HK-2 (cell line): Measurements from ENCODE around the gene STK16.
"Not testable (repeated sequence)": the region's sequence is repeated elsewhere in the genome, so short reads cannot be mapped to it uniquely, and the experiment has no call there.

Experiments used
- DNase-seq: peaks from one replicate; pipeline ENCODE4 v3.0.0-alpha.2; 2018; ENCODE audit not compliant: unreplicated experiment

The STK16 gene, protein sequence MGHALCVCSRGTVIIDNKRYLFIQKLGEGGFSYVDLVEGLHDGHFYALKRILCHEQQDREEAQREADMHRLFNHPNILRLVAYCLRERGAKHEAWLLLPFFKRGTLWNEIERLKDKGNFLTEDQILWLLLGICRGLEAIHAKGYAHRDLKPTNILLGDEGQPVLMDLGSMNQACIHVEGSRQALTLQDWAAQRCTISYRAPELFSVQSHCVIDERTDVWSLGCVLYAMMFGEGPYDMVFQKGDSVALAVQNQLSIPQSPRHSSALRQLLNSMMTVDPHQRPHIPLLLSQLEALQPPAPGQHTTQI

DNA sequence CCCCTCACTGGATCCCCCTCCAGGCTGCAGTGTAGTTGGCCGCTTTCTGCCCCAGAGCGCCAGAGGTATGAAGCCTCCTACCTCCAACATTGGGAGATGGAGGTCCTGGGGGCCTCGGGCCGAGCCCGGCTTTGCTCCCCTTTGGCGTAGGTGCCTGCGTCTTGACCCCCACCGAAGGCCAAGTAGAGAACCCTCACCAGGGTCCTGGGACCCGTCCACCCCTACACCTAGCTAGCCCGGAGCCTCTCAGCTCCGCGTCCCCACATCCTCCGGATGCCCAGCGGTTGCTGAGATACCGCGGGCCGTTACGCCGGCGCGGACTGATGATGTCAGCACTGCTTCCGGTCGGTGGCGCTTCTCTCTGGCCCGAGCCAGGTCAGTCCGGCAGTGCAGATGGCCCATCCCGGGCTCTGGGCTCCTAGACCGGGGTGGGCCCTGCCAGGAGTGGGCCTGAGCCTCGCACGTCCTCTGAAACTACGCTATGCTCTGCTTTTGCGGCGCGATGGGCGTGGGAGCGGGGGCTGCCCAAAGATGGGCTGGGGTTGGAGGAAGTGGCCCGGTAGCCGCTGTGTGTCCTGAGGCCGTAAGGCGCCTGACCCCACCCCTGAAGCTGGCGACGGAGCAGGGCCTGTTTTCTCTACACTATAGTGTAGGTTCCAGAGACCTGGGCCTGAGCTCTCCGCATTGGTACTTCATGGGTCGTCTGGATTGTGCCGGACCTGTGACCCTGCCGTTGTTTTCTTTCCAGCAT, at the start of gene STK16, which contains the start of gene GLB1L:
Gene STK16, plus strand, starts transcription at position 332 of the 751 bp plus-strand sequence. CDS start 521 bp downstream, outside the sequence.
Gene GLB1L, minus strand, starts transcription at position 297 of the 751 bp plus-strand sequence. CDS start 1,871 bp downstream, outside the sequence.
- peak; percentile 95 for DNase-seq

DNA sequence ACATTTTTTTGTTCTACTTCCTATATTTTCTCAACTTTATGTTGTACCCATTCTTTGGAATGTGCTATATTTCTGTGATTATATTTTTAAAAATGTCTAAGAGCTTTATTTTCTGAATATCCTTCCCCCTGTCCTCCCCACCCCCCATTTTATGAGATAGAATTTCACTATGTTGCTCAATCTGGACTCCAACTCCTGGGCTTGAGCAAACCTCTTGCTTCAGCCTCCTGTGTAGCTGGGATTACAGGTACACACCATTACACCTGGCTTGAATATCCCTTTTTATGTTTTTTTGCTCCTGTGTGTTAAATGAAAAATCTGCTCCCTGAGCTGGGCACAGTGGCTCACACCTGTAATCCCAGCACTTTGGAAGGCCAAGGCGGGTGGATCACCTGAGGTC, 47.9 kb upstream of the STK16 start:
- DNase-seq, result no peak

DNA sequence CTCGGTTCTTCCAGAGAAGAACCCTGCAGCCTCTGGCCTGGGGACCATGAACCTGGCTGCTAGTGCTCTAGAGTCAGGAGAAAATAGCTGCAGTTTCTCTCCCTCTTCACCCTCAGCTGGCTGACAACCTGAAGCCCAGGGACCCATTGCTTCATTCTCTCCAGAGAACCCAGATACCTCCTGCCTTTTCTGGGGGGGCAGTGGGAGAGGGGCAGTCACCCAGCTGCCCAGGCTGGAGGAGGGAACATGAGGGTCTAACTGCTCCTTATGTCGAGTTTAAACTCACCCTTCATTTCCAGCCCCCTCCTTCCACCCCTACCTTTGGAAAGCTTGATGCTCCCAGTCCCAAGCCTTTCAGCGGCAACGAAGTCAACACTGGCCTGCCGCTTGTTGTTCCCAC, 46.3 kb upstream of the STK16 start:
- no peak for DNase-seq

DNA sequence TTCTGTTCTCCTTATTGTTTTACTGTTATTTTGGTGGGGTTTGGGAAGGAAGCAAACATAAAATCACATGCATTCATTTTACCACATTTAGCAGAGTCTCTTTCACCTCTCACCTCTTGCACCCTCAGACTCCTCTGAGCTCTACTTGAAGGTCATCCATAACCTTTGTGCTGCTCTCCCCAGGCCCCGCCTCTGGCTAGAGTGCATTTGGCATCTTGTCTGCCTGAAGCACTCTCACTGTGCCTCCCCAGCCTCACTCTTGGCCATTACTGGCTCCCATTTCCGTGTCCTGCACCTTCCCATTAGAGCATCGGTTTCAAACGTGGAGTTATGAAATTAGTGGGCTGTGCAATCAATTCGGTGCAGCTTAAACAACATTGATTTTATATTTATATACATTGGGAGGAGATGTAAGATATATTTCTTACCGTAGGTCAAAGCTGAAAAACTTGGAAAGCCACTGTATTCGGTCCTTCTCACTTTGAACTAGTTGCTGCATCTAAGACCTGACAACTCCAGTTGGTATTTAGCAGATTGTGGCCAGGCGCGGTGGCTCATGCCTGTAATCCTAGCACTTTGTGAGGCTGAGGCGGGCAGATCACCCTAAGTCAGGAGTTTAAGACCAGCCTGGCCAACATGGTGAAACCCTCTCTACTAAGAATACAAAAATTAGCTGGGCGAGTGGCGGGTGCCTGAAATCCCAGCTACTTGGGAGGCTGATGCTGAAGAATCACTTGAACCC, 45.6 kb upstream of the STK16 start:
- DNase-seq, result no peak

DNA sequence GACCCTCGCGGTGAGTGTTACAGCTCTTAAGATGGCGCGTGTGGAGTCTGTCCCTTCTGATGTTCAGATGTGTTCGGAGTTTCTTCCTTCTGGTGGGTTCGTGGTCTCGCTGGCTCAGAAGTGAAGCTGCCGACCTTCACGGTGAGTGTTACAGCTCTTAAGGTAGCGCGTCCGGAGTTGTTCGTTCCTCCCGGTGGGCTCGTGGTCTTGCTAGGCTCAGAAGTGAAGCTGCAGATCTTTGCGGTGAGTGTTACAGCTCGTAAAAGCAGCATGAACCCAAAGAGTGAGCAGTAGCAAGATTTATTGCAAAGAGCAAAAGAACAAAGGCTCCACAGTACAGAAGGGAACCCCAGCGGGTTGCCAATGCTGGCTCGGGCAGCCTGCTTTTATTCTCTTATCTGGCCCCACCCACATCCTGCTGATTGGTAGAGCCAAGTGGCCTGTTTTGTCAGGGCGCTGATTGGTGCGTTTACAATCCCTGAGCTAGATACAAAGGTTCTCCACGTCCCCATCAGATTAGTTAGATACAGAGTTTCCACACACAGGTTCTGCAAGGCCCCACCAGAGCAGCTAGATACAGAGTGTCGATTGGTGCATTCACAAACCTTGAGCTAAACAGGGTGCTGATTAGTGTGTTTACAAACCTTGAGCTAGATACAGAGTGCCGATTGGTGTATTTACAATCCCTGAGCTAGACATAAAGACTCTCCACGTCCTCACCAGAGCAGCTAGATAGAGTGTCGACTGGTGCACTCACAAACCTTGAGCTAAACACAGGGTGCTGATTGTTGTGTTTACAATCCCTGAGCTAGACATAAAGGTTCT, 44.6 kb upstream of the STK16 start:
- not testable (repeated sequence) for DNase-seq

DNA sequence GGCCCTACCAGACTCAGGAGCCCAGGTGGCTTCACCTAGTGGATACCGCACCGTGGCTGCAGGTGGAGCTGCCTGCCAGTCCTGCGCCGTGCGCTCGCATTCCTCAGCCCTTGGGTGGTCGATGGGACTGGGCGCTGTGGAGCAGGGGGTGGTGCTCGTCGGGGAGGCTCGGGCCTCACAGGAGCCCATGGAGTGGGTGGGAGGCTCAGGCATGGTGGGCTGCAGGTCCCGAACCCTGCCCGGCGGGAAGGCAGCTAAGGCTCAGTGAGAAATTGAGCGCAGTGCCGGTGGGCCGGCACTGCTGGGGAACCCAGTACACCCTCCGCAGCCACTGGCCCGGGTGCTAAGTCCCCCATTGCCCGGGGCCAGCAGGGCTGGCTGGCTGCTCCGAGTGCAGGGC, 43.9 kb upstream of the STK16 start:
- not testable (repeated sequence) for DNase-seq

DNA sequence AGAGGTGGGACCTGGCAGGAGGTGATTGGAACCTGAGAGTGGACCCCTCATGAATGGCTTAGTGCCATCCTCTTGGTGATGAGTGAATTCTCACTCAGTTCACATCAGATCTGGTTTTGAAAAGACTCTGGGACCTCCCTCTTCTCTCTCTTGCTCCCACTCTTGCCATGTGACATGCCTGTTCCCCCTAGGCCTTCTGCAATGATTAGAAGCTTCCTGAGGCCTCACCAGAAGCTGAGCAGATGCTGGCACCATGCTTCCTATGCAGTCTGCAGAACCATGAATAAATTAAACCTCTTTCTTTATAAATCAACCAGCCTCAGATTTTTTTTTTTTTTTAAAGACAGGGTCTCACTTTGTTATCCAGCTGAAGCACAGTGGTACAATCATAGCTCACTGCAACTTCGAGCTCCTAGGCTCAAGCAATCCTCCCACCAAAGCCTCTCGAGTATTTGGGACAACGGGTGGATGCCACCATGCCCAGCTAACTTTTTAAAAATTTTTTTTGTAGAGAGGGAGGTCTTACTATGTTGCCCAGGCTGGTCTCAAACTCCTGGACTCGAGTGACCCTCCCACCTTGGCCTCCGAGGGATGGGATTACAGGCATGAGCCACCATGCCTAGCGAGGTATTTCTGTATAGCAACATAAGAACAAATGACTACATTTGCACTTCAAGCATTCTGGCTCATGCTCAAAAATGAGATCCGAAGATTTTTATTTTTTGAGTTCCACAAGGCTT, 40.7 kb upstream of the STK16 start:
- no peak for DNase-seq

DNA sequence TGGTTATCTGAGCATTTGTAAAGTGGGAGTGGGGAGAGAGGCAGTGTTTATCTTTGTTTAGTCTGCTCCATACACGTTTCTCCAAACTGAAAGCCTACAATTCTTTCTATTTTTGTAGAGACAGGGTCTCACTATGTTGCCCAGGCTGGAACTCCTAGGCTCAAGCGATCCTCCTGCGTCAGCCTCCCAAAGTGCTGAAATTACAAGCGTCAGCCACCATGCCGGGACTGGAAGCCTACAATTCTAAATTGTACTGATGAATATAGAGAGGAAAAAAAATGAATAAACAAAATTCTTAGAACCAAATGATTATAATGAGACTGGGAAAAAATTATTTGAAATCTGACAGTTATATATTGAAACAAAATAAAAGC, 40.1 kb upstream of the STK16 start:
- no peak for DNase-seq

DNA sequence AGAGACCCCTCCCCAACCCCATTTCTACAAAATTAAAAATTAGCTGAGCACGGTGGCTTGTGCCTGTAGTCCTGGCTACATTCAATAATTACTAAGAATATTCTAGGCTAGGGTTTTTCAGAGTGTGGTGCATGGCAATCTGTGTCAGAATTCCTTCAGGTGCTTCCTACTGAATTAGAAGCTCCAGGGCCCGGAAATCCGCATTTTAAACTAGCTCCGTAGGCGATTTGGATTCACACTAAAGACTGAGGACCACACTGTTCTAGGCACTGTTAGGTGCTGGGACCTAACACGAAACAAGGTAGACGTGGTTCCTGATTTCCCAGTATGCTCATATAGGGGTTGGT, 39.3 kb upstream of the STK16 start:
- DNase-seq, result no peak

DNA sequence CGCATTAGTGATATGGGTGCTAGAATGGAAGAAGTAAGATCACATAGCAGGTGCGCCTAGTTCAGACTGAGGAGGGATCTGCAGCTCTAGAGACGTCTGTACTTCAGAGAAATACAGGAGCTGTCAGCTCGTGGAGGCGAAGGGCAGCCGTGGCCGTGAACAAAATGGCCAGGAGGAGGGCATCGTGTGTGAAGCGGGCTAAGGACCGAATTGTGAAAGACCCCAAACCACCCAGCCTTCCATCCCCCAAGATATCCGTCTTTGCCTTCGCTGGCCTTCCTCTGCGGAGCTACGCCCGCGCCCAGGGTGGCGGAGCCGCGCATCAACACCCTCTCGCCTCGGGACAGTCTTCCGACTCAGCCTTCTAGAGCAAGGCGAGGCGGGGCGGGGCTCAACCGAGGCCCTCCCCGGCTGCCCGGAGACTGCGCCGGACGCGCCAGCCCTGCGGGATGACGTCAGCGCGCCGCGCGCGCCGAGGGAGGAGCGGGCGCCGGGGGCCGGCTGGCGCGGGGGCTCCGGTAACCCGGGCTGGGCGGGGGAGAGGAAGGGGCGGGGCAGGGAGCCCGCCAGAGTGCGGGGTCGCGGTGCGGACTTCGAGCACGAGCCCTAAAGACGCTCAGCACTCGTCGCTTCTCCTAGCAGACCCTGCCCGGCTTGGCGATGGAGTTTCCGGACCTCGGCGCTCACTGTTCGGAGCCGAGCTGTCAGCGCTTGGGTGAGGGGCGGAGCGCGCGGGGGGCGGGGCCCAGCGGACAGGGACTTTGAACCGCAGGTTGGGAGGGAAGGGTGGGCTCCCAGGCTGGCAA, 38.7 kb upstream of the STK16 start, which contains the start of gene ZFAND2B:
Gene ZFAND2B, plus strand, starts transcription at position 455 of the 806 bp plus-strand sequence. Its CDS starts 206 bp downstream, at position 661.
- peak; percentile 93 for DNase-seq

DNA sequence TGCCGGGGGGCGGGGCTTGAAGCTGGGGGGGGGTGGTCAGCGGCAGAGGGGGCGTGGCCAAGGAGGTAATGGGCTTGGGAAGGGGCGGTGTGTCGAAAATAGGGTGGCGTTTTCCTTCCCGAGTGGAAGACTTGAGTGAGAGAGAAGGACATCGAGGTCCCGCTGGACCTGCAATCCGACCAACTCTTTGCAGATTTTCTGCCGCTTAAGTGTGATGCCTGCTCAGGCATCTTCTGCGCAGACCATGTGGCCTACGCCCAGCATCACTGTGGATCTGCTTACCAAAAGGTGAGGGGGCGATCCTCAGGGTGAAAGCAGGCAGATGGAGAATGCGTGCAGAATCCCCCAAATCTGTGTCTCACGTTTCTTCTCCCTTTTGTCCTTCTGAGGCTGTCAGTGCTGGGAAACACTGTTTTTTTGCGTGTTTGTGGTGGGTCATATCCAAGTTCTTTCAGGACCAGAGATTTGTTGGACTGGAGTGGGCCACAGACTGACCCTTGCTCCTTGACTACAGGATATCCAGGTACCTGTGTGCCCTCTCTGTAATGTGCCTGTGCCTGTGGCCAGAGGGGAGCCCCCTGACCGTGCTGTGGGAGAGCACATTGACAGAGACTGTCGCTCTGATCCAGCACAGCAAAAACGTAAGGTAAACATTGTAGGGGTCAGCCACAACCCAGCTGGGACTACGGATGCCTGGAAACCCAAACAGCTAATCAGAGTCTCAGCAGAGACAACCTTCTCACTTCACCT, 38.0 kb upstream of the STK16 start:
- no peak for DNase-seq

DNA sequence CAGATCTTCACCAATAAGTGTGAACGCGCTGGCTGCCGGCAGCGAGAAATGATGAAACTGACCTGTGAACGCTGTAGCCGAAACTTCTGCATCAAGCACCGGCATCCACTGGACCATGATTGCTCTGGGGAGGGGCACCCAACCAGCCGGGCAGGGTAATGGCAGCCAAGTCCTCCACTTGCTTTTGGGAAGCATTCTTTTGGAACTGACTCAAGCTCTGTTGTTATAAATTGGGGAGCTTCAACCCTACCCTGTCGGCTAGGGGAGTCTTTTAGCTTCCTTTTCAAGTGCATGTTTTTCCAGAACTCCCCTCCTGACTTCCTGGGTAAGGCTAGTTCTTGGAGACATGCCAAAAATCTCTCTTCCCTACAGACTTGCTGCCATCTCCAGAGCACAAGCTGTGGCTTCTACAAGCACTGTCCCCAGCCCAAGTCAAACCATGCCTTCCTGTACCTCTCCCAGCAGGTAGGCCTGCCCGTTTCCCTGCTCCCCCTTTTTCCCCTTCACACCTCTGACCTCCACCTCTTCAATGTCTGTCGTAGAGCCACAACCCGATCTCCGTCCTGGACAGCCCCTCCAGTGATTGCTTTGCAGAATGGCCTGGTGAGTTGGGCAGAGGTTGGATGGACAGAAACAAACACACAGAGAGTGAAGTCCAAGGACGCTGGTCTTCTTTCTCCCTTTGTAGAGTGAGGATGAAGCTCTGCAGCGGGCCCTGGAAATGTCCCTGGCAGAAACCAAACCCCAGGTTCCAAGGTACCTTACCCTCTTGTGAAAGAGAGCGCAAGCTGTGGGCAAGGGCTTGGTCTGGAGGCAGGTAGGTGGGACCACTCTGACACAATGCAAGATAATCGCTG, 37.2 kb upstream of the STK16 start:
- no peak for DNase-seq

DNA sequence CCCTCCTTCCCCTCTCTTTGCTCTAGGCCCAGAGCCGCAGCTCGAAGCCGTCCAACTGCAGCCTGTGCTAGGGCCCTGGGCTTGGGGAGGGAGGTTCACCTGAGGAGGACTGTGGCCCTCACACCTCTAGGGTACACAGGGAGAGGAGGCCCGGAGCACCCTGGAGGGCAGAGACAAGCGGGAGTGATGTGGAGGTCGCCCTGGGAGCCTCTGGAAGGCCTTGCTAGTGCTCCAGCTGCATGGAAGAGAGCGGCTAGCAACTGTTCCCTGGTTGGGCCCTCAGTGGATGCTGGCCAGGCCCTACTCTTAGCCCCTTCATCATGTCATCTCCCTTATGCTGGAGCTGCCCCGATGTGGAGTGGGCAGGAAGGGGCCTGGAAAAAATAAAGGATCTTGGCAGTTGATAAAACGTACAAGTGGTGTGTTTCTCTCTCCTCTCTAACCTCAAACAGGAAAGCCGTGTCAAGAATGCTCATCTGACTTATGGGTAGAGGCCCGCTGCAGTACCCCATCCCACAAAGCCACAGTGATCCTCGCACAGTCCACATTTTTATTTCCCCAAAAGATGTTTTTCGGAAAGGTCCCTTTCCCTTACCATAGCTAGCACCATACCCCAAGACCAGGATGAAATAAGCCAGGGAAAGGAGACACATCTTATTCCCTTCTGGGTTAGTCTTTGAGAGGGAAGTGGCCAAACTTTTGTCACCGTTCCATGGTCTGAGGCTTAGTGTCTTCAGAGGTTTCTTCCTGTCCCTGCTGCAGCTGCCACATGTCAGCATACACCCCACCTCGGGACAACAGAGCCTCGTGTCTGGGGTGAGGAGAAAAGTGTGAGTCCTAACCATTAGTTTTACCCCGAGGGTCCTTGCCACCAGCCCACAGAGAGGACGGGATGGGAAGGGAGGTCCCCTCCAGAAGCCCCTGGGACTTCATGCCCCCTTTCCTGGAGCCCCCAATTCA, 35.8 kb upstream of the STK16 start:
- no peak for DNase-seq

DNA sequence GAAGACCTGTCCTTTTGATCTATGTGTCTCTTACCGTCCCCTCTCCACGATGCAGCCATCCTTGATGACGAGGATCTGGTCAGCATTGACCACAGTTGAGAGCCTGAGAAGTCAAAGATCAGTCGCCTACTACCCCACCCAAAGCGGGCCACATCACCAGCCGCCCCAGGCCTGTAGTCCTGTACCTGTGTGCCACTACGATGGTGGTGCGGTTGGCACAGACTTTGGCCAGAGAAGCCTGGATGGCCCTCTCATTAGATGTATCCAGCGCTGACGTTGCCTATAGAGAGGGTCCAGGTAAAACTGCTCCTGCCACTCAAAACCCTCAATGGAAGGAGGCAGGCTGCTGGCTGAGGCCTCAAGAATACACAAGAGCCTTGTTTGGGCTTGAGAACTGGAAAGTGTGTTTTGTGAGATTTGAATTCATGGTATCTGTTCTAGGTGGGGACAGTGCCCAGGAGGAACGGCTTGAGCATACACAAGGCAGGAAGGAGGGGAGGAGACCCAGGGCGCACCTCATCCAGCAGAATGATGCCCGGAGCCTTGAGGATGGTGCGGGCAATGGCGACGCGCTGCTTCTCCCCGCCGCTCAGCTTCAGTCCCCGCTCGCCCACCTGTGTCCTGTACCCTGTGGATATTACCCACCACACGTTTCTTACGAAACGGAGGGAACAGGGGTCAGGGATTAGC, 34.9 kb upstream of the STK16 start:
- DNase-seq, result no peak

DNA sequence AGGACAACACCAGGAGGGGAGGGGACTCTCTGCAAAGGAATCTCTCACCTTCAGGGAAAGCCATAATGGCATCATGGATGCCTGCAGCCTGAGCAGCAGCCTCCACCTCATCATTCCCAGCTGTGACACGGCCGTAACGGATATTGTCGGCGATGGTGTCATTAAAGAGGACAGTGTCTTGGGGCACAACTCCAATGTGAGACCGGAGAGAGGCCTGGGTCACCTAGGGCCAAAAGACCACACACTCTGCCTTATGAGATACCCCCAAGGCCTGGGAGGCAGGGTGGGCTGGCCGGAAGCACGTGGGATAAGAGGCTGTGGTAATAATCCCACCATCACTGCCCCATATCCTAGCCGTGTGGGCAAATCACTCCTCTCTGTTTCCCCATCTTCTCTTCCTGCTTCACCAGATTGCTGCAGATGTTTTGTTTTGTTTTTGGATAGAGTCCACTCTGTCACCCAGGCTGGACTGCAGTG, 34.4 kb upstream of the STK16 start:
- no peak for DNase-seq

DNA sequence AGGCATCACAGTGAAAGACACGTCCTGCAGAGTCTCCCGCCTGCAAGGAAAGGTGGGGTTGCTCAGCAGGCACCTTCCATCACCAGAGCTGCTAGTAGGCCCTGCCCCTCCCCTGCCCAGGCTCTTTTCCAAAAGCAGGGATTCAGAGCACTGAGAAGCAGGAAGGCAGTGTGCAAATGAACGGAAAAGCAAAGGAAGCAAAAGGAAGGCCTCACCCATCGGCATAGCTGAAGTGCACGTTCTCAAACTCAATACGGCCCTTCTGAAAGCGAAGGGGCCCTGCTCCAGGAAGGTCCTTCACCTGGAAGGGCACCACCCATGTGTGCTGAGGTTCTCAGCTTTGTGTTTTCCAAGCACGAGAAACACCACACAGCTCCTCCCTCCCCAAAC, 32.3 kb upstream of the STK16 start:
- DNase-seq, result no peak
